ENCODE results near the gene FHAD1. TPM values are rescaled to one million over a fixed set of nuclear protein-coding genes. Genes with fewer than 3 reads are reported as not detected.
A peak's percentile ranks its signal among the peaks of the same experiment; 100 is the strongest.

FHAD1 gene
- polyA plus RNA-seq, 3 donors: 0.67 to 0.69 TPM; not detected in 1

DNA sequence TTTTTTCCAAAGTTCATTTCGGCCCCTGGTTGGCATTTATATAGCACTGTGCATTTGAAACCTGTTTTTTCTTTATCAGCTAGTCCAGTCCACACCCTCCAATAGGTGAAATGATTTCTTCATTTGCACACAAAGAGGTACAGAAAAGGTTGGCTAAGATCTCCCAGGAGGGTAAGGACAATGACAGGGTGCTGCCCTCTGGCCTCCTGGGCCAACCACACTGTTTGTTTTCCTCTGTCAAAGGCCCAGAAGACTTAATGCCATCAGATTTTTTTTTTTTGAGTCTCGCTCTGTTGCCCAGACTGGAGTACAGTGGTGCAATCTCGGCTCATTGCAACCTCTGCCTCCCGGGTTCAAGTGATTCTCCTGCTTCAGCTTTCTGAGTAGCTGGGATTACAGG, 92.5 kb downstream of the FHAD1 start:
- no peak overlapping the region for H3K27ac ChIP-seq (ENCODE audit: low read depth in 1 of 2, low read length in 2 of 2)
- H4K20me1 ChIP-seq (ENCODE audit: insufficient read depth, low read length): no peaks in the 10 kb centered on the region
- no peak overlapping the region for H2AFZ ChIP-seq (ENCODE audit: insufficient read depth, low read depth, low read length, poor library complexity, severe bottlenecking)
- no peak overlapping the region for H3K4me2 ChIP-seq (replicated peaks; ENCODE audit: extremely low read depth, low read length, poor library complexity, severe bottlenecking)
- Mint-ChIP-seq H3K27me3 (ENCODE audit: low read depth in 3 of 3) (peaks cover 6 to 10% (median 6%) of the 10 kb centered on the region in 3 donors), H3K9me3 (peaks cover 0 to 5% (median 0%) of the 10 kb centered on the region in 7 donors), H3K4me3 (no peak overlapping the region), H3K36me3 (peaks cover 0 to 3% of the 10 kb centered on the region in 2 donors), H3K4me1 (peaks cover 36% of the 10 kb centered on the region), H3K27ac (no peak overlapping the region)
- H3K36me3 ChIP-seq (replicated peaks in 1 of 2; ENCODE audit: control insufficient read depth in 1 of 2, insufficient read depth in 2 of 2, low read length in 2 of 2): no peaks in the 10 kb centered on the region
- H3K9ac ChIP-seq (ENCODE audit: insufficient read depth, low read length, poor library complexity, severe bottlenecking): no peak overlapping the region
- intact Hi-C loops (cut with micrococcal nuclease): no loop called here
- peaks cover 36 to 37% of the 10 kb centered on the region in 2 donors for H3K4me1 ChIP-seq (ENCODE audit: control insufficient read depth in 1 of 2, insufficient read depth in 2 of 2, low read length in 2 of 2)
- TF ChIP-seq, protein P1, sequence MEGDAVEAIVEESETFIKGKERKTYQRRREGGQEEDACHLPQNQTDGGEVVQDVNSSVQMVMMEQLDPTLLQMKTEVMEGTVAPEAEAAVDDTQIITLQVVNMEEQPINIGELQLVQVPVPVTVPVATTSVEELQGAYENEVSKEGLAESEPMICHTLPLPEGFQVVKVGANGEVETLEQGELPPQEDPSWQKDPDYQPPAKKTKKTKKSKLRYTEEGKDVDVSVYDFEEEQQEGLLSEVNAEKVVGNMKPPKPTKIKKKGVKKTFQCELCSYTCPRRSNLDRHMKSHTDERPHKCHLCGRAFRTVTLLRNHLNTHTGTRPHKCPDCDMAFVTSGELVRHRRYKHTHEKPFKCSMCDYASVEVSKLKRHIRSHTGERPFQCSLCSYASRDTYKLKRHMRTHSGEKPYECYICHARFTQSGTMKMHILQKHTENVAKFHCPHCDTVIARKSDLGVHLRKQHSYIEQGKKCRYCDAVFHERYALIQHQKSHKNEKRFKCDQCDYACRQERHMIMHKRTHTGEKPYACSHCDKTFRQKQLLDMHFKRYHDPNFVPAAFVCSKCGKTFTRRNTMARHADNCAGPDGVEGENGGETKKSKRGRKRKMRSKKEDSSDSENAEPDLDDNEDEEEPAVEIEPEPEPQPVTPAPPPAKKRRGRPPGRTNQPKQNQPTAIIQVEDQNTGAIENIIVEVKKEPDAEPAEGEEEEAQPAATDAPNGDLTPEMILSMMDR (IDR thresholded peaks at IDR 0.05): no peak
- no peak for DNase-seq
- H3K9me3 ChIP-seq (replicated peaks in 1 of 2; ENCODE audit: control insufficient read depth in 1 of 2, insufficient read depth in 1 of 2, low read length in 2 of 2): no peaks in the 10 kb centered on the region
- no peak overlapping the region for H3K4me3 ChIP-seq (replicated peaks in 1 of 3; ENCODE audit: low read depth in 2 of 3, low read length in 3 of 3)
- WGBS (ENCODE audit: insufficient coverage): 100% methylated on average over 1 of the region's 4 CpGs
- no peaks in the 10 kb centered on the region for H3K79me2 ChIP-seq (ENCODE audit: insufficient read depth, low read length)
- no peaks in the 10 kb centered on the region for H3K27me3 ChIP-seq (ENCODE audit: control insufficient read depth in 2 of 2, insufficient read depth in 2 of 2, low read length in 2 of 2)

DNA sequence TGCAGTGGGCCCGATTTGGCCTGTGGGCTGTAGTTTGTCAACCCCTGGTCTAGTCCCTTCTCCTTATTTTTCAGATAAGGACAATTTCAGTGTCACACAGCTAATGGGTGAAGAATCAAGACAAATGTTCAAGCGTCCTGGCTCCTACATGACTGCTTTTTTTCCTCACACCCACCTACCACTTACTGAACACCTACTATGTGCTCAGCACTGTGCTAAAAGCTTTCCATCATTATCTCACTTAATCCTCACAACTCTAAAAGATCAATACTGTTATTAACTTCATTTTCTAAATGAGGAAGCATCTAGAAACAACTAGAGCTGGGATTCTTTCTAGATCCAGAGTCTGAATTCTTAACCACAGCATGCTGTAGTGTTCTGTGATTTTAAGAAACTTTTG, 94.2 kb downstream of the FHAD1 start:
- no peak for DNase-seq
- H3K4me1 Mint-ChIP-seq: peaks cover 53% of the 10 kb centered on the region
- peak overlapping the region in 6 of 7 donors; percentile 6 to 89 (median 62) for H3K27ac Mint-ChIP-seq
- no peak overlapping the region for H3K9ac ChIP-seq (ENCODE audit: insufficient read depth, low read length, poor library complexity, severe bottlenecking)
- TF ChIP-seq, protein P1 (IDR thresholded peaks at IDR 0.05): no peak
- no peak overlapping the region for H3K4me3 ChIP-seq (replicated peaks in 1 of 3; ENCODE audit: low read depth in 2 of 3, low read length in 3 of 3)
- no peaks in the 10 kb centered on the region for H4K20me1 ChIP-seq (ENCODE audit: insufficient read depth, low read length)
- no peaks in the 10 kb centered on the region for H3K79me2 ChIP-seq (ENCODE audit: insufficient read depth, low read length)
- intact Hi-C loops (cut with micrococcal nuclease): loop anchor here in 1 of 2 donors (5.0 kb wide), 1 partner anchor 91 kb away; no protein-coding TSS in a partner anchor
- H3K36me3 ChIP-seq (replicated peaks in 1 of 2; ENCODE audit: control insufficient read depth in 1 of 2, insufficient read depth in 2 of 2, low read length in 2 of 2): no peaks in the 10 kb centered on the region
- peaks cover 53 to 54% of the 10 kb centered on the region in 2 donors for H3K4me1 ChIP-seq (ENCODE audit: control insufficient read depth in 1 of 2, insufficient read depth in 2 of 2, low read length in 2 of 2)
- H3K9me3 ChIP-seq (replicated peaks in 1 of 2; ENCODE audit: control insufficient read depth in 1 of 2, insufficient read depth in 1 of 2, low read length in 2 of 2): no peaks in the 10 kb centered on the region
- no peak overlapping the region for H3K4me3 Mint-ChIP-seq
- no peak overlapping the region for H3K4me2 ChIP-seq (replicated peaks; ENCODE audit: extremely low read depth, low read length, poor library complexity, severe bottlenecking)
- H2AFZ ChIP-seq (ENCODE audit: insufficient read depth, low read depth, low read length, poor library complexity, severe bottlenecking): no peak overlapping the region
- H3K27ac ChIP-seq (ENCODE audit: low read depth in 1 of 2, low read length in 2 of 2): peak overlapping the region in 1 of 2 donors; percentile 66
- 80% methylated on average over 1 of the region's 2 CpGs for WGBS (ENCODE audit: insufficient coverage)
- H3K9me3 Mint-ChIP-seq: peaks cover 0 to 3% (median 0%) of the 10 kb centered on the region in 7 donors
- no peaks in the 10 kb centered on the region for H3K27me3 ChIP-seq (ENCODE audit: control insufficient read depth in 2 of 2, insufficient read depth in 2 of 2, low read length in 2 of 2)
- H3K36me3 Mint-ChIP-seq: peaks cover 3 to 4% of the 10 kb centered on the region in 2 donors
- peaks cover 2 to 10% (median 6%) of the 10 kb centered on the region in 3 donors for H3K27me3 Mint-ChIP-seq (ENCODE audit: low read depth in 3 of 3)
